ENCODE data around the gene SNCAIP.

Gene SNCAIP

DNA sequence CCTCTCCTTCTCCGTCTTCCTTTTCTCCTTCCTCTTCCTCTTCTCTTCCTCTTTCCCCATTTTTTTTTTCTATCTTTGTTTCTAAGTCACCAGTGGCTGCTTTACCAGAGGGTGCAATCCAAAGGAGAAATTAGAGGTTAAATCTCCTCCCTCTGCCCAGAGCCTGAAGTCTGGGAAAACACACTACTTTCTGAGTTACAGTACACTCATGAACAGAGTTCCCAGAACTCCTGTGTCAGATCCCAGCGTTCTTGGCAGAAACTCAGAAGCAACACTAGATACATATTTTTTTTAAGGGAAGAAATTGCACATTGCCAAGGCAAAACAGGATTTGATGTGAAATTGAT, 189.0 kb downstream of the SNCAIP start:
- no peak overlapping the region for H3K4me3 ChIP-seq (ENCODE audit: low read depth, low read length)
- no peak for DNase-seq (ENCODE audit: low read depth)
- TF ChIP-seq POLR2A (IDR thresholded peaks at IDR 0.05; ENCODE audit: extremely low read depth, insufficient read length) (no peak), MYC (IDR thresholded peaks at IDR 0.05; ENCODE audit: low read depth, low read length) (no peak)
- TF ChIP-seq, protein P1, sequence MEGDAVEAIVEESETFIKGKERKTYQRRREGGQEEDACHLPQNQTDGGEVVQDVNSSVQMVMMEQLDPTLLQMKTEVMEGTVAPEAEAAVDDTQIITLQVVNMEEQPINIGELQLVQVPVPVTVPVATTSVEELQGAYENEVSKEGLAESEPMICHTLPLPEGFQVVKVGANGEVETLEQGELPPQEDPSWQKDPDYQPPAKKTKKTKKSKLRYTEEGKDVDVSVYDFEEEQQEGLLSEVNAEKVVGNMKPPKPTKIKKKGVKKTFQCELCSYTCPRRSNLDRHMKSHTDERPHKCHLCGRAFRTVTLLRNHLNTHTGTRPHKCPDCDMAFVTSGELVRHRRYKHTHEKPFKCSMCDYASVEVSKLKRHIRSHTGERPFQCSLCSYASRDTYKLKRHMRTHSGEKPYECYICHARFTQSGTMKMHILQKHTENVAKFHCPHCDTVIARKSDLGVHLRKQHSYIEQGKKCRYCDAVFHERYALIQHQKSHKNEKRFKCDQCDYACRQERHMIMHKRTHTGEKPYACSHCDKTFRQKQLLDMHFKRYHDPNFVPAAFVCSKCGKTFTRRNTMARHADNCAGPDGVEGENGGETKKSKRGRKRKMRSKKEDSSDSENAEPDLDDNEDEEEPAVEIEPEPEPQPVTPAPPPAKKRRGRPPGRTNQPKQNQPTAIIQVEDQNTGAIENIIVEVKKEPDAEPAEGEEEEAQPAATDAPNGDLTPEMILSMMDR (IDR thresholded peaks at IDR 0.05; ENCODE audit: low read depth, low read length): no peak
- TF ChIP-seq, protein P2, sequence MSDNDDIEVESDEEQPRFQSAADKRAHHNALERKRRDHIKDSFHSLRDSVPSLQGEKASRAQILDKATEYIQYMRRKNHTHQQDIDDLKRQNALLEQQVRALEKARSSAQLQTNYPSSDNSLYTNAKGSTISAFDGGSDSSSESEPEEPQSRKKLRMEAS (IDR thresholded peaks at IDR 0.05; ENCODE audit: low read depth, low read length): no peak

DNA sequence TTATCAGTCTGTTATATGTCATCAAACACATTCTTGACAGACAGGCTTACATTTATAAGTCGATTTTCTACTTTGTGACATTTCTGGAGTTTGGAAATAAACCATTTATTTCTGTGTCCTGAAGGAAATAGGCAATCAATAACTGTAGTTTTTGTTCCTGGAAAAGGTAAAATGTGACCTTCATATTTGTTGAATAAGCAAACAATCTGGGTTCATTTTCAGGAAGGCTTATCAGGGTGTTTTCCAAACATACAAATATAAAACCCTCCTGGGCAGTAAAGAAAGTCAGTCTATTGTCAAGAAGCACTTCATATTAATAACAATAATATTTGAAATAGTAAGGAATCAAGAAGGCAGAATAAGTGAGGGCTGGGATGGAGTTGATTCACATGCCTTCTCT, 195.0 kb downstream of the SNCAIP start:
- no peak overlapping the region for H3K4me3 ChIP-seq (ENCODE audit: low read depth, low read length)
- DNase-seq (ENCODE audit: low read depth): no peak
- TF ChIP-seq, protein P2 (IDR thresholded peaks at IDR 0.05; ENCODE audit: low read depth, low read length): no peak
- TF ChIP-seq POLR2A (IDR thresholded peaks at IDR 0.05; ENCODE audit: extremely low read depth, insufficient read length): no peak
- TF ChIP-seq MYC (IDR thresholded peaks at IDR 0.05; ENCODE audit: low read depth, low read length): no peak
- TF ChIP-seq, protein P1 (IDR thresholded peaks at IDR 0.05; ENCODE audit: low read depth, low read length): no peak

DNA sequence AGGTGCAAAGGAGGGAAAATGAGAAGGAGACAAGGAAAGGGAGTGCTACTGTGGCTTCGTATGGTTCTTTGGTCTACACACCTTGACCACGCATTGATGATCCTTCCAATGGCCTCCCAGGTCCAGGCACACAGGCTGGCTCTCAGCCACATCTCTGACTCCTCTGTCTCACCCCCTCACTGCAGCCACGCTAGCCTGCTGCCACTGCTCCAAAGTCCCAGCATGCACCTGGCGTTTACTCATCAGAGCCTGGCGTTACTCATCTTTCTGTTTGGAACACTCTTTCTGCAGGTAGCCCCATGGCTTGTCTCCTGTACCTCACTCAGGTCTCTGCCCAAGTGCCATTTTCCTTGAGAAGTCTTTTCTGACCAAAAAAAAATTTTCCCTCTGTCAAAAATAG, 195.5 kb downstream of the SNCAIP start:
- TF ChIP-seq, protein P2 (IDR thresholded peaks at IDR 0.05; ENCODE audit: low read depth, low read length): no peak
- TF ChIP-seq POLR2A (IDR thresholded peaks at IDR 0.05; ENCODE audit: extremely low read depth, insufficient read length) (no peak), MYC (IDR thresholded peaks at IDR 0.05; ENCODE audit: low read depth, low read length) (no peak)
- TF ChIP-seq, protein P1 (IDR thresholded peaks at IDR 0.05; ENCODE audit: low read depth, low read length): no peak
- DNase-seq (ENCODE audit: low read depth): no peak
- H3K4me3 ChIP-seq (ENCODE audit: low read depth, low read length): no peak overlapping the region

DNA sequence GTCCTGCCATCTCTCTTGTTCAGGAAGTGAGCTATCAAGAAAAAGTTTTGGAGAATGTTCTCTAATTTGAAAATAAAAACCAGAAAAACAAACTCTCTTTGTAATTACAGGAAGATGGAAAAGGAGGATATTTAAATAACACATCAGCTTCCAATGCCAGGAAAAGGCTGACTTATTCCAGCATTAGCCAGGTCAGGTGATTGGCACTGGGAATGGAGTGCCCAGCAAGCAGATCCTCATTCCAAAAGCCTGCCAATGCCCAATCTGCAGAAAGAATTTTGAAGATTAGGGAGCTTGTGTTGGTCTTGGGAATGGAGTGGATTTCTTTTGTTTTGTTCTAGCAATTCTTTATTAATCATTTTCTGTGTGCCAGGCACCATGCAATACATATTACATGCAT, 196.6 kb downstream of the SNCAIP start:
- TF ChIP-seq POLR2A (IDR thresholded peaks at IDR 0.05; ENCODE audit: extremely low read depth, insufficient read length) (no peak), MYC (IDR thresholded peaks at IDR 0.05; ENCODE audit: low read depth, low read length) (no peak)
- TF ChIP-seq, protein P1 (IDR thresholded peaks at IDR 0.05; ENCODE audit: low read depth, low read length): no peak
- TF ChIP-seq, protein P2 (IDR thresholded peaks at IDR 0.05; ENCODE audit: low read depth, low read length): no peak

More for the DNA sequence above, 196.6 kb downstream of the SNCAIP start:
- H3K4me3 ChIP-seq (ENCODE audit: low read depth, low read length): no peak overlapping the region
- DNase-seq (ENCODE audit: low read depth): no peak
